ENCODE results near the gene PDCD4.
A peak's percentile ranks its signal among the peaks of the same experiment; 100 is the strongest.

Gene PDCD4

GRCh38 chr10:110927461-110927860, 55.7 kb downstream of the PDCD4 start:
- DNase-seq, result no peak

- DNase-seq, result no peak
These were observed 60.1 kb downstream of the PDCD4 start for GRCh38 chr10:110931769-110932381.

DNA sequence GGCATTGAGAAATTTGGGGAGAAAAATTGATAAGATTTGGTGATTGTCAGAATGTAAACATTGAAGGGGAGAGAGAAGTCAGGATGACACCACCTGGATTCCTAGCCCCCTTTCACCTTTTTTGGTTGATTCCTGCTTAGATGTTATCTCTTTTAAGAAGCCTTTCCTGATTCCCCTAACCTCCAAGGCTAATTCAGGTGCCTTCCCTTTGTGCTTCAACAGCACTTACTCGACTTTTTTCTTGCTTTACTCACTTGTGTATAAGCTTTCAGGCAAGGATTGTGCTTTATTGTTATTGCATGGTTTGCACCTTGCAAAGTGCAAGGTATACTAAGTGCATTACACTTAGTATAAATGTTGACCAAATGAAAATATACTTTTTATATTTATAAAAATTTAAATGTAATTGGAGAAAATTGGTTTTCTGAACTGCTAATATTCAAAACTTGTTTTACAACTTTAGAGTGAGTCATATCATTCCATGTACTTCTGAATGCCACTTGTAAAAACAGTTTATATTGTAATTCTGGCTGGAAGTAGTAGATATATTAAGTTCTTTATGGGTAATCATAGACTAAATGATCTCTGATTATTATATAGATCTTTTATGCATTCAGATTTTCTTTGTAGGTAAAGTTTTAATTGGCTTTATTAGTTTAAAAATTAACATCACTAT, 60.9 kb downstream of the PDCD4 start:
- no peak for DNase-seq

GRCh38 chr10:110936757-110937156, 65.0 kb downstream of the PDCD4 start:
- no peak for DNase-seq

DNA sequence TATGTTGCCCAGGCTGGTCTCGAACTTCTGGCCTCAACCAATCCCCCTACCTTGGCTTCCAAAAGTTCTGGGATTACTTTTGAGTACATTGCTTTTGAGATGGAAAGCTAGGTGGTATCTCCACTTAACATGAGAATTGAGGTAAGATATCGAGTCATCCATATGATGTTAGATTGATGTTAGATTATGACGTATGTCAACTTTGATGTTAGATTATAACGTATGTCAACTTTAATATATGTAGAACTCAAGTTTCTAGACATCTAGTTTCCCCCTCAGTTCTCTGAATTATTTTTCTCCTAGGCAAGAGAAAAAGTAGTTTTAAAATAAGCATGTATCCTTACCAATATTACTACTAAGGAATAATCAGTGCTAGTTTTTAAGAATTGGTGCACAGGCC, 67.7 kb downstream of the PDCD4 start:
- DNase-seq, result no peak

DNA sequence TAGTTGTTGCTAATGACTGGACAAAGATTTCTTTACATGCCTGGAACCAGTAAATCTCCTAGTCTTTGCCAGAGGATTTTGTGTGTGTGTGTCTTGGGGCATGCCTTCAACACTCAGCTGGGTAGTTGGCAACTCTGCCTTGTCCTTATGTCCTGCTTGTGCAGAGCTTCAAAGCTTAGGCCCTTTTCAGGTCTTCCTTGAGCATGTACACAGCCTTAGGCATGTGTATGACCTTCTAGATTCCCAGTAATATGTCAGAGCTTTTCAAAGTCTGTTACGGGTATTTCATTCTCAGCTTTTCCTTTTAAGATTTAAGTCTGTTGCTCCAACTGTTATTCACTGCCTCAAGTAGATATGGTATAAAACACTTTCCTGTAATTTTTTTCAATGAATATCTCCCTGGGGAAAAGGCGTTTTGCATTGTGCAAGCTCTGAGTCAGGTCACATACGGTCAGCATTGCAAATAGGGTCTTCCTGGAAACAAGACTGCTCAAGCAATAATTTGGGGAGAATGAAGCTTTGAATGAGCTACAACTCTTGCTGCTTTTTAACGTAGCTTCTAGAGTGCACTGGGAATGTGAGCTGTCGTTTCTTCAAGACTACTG, 73.2 kb downstream of the PDCD4 start:
- peak; percentile 6 for DNase-seq

DNA sequence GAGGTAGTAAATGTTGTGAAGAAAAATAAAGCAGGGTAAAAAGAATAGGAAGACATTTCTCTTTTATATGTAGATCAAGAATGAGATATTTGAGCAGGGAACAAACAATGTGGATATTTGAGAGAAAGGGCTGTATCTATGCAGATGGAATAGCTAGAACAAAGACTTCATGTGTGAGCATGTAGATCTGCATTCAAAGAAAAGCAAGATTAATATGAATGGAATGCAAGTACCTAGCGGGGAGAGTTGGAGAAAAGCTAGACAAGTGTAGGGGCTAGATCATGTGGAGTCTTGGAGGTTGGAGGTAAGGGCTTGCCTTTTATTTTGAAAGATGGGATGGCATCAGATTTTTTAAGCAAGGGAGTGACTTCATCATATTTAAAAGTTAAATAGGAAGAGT, 74.8 kb downstream of the PDCD4 start:
- DNase-seq, result no peak

DNA sequence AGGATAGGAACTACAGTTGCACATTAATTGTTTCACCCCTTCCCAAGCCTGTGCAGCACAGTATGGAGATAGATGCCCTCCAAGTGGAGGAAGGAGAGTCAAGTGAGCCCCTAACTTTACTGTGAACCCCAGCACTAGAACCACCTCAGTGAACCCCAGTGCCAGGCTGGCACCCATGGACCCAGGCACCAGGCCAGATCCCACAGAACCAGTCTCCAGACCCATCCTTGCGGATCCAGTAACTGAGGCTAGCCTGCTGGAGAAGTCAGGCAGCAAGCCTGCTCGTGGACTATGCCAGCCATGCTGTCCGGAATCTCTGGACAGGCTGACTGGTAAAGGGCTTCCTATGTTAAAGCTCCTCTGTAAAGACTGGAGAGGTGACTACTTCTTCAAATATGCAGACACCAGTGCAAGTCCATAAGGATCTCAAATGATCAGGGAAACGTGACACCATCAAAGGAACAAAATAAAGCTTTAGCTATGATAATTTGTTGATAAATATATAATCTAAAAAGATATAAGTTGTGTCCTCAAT, 75.4 kb downstream of the PDCD4 start:
- no peak for DNase-seq

All from NCI-H1436 (cell line).